K562 (cell line): ENCODE data around the gene ATP9B.

Experiments used
- CBFA2T3 ChIP-seq: fragments of 450-650 bp; IDR thresholded peaks from 2 replicates; pipeline ENCODE4 v1.6.1; 2017
- JUND ChIP-seq, 2 experiments: IDR thresholded peaks; 2 replicates in 1 of 2; 3 replicates in 1 of 2; pipeline ENCODE4 v1.6.1; 2011; ENCODE audit warnings: borderline replicate concordance in 2 of 2, low read depth in 2 of 2, low read length in 2 of 2, improper control_type of control experiment in 1 of 2, missing biosample characterization in 1 of 2, missing genetic modification characterization in 1 of 2, missing genetic modification reagents in 1 of 2
- KDM1A ChIP-seq, 2 experiments: fragments of 450-650 bp; IDR thresholded peaks; 2 replicates each; pipeline ENCODE4 v1.6.1; 2016; ENCODE audit warnings: mild to moderate bottlenecking in 2 of 2
- MEF2D ChIP-seq: conservative IDR thresholded peaks from 2 replicates; pipeline ENCODE4 v1.6.1; 2016; ENCODE audit warnings: low read depth, missing genetic modification characterization, missing compliant biosample characterization
- POLR2A ChIP-seq: fragments of 450-650 bp; conservative IDR thresholded peaks from 2 replicates; pipeline ENCODE4 v1.6.1; 2016
- SRSF9 ChIP-seq: fragments of 200-400 bp; formaldehyde crosslinking; IDR thresholded peaks from 2 replicates; pipeline ENCODE4 v1.6.1; 2017; ENCODE audit warnings: low read depth, low read length, borderline replicate concordance
- TAF1 ChIP-seq: IDR thresholded peaks from 2 replicates; pipeline ENCODE4 v1.6.1; 2011; ENCODE audit warnings: mild to moderate bottlenecking, low read length, moderate library complexity; ENCODE audit not compliant: insufficient read depth, control insufficient read depth, severe bottlenecking; ENCODE audit errors: extremely low read depth
- TF ChIP-seq, protein P1 (sequence below), 3 experiments: IDR thresholded peaks in 2 of 3; conservative IDR thresholded peaks in 1 of 3; 2 replicates each; pipeline ENCODE4 v1.5.1; 2011 to 2012; ENCODE audit warnings: low read length in 3 of 3, mild to moderate bottlenecking in 3 of 3, control low read depth in 2 of 3, improper control_type of control experiment in 1 of 3, inconsistent platforms in 1 of 3, low read depth in 1 of 3, mixed read lengths in 1 of 3, moderate library complexity in 1 of 3; ENCODE audit not compliant: insufficient read depth in 2 of 3
- TF ChIP-seq, protein P2 (sequence below): fragments of 450-650 bp; formaldehyde crosslinking; IDR thresholded peaks from 2 replicates; pipeline ENCODE4 v1.4.0; 2022; ENCODE audit warnings: missing genetic modification characterization

DNA sequence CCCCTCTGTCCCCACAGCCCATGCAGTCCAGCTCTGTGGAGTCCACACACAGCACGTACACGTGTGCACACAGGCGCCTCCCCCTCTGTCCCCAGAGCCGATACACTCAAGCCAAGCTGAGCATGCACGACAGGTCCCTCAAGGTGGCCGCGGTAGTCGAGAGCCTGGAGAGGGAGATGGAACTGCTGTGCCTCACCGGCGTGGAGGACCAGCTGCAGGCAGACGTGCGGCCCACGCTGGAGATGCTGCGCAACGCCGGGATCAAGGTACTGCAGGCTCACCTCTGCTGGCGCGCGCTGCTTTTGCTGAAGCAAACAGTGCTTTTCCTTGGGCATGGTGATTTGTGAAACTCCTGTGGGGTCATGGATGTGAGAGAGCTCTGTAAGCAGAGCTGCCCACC lies 268.0 kb downstream of the ATP9B start:
- TF ChIP-seq SRSF9 (no peak), CBFA2T3 (no peak), KDM1A (IDR thresholded peaks at IDR 0.05) (no peak), JUND (IDR thresholded peaks at IDR 0.05; ENCODE audit: borderline replicate concordance, low read depth, low read length) (no peak), JUND (tag; IDR thresholded peaks at IDR 0.05; ENCODE audit: borderline replicate concordance, low read depth, low read length) (no peak), MEF2D (tag) (no peak), TAF1 (no peak), POLR2A (no peak)
- TF ChIP-seq, protein P1, sequence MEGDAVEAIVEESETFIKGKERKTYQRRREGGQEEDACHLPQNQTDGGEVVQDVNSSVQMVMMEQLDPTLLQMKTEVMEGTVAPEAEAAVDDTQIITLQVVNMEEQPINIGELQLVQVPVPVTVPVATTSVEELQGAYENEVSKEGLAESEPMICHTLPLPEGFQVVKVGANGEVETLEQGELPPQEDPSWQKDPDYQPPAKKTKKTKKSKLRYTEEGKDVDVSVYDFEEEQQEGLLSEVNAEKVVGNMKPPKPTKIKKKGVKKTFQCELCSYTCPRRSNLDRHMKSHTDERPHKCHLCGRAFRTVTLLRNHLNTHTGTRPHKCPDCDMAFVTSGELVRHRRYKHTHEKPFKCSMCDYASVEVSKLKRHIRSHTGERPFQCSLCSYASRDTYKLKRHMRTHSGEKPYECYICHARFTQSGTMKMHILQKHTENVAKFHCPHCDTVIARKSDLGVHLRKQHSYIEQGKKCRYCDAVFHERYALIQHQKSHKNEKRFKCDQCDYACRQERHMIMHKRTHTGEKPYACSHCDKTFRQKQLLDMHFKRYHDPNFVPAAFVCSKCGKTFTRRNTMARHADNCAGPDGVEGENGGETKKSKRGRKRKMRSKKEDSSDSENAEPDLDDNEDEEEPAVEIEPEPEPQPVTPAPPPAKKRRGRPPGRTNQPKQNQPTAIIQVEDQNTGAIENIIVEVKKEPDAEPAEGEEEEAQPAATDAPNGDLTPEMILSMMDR (IDR thresholded peaks at IDR 0.05 in 2 of 3, conservative IDR thresholded peaks at IDR 0.05 in 1 of 3; ENCODE audit: insufficient read depth in 2 of 3, low read depth in 1 of 3, low read length in 3 of 3) = no peak
- TF ChIP-seq, protein P2, sequence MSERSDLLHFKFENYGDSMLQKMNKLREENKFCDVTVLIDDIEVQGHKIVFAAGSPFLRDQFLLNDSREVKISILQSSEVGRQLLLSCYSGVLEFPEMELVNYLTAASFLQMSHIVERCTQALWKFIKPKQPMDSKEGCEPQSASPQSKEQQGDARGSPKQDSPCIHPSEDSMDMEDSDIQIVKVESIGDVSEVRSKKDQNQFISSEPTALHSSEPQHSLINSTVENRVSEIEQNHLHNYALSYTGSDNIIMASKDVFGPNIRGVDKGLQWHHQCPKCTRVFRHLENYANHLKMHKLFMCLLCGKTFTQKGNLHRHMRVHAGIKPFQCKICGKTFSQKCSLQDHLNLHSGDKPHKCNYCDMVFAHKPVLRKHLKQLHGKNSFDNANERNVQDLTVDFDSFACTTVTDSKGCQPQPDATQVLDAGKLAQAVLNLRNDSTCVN = no peak
